ENCODE results near the gene ATG7. TPM values are rescaled to one million over a fixed set of nuclear protein-coding genes. Genes with fewer than 3 reads are reported as not detected.
"Not testable (repeated sequence)": the region's sequence is repeated elsewhere in the genome, so short reads cannot be mapped to it uniquely, and the experiment has no call there.

ATG7 gene
- total RNA-seq, 1 donor from 2014 or later: 42.5 TPM

- Mint-ChIP-seq H3K36me3 (ENCODE audit: unreplicated experiment) (no peaks in the 10 kb centered on the region), H3K27ac (ENCODE audit: unreplicated experiment) (no peak overlapping the region), H3K4me1 (ENCODE audit: unreplicated experiment) (peaks cover 27% of the 10 kb centered on the region), H3K9me3 (ENCODE audit: unreplicated experiment) (no peaks in the 10 kb centered on the region), H3K4me3 (ENCODE audit: unreplicated experiment) (no peak overlapping the region), H3K27me3 (ENCODE audit: unreplicated experiment) (no peaks in the 10 kb centered on the region)
- DNase-seq (ENCODE audit: extremely low spot score, unreplicated experiment): no peak
- TF ChIP-seq CTCF (IDR thresholded peaks at IDR 0.05): no peak
Measured at GRCh38 chr3:11481556-11481955, 209.4 kb downstream of the ATG7 start.

- Mint-ChIP-seq H3K4me3 (ENCODE audit: unreplicated experiment) (no peak overlapping the region), H3K27me3 (ENCODE audit: unreplicated experiment) (no peaks in the 10 kb centered on the region), H3K4me1 (ENCODE audit: unreplicated experiment) (peaks cover 23% of the 10 kb centered on the region), H3K36me3 (ENCODE audit: unreplicated experiment) (no peaks in the 10 kb centered on the region), H3K27ac (ENCODE audit: unreplicated experiment) (no peak overlapping the region), H3K9me3 (ENCODE audit: unreplicated experiment) (no peaks in the 10 kb centered on the region)
- no peak for DNase-seq (ENCODE audit: extremely low spot score, unreplicated experiment)
- no peak for TF ChIP-seq CTCF (IDR thresholded peaks at IDR 0.05)
Measured at GRCh38 chr3:11482021-11482420, 209.8 kb downstream of the ATG7 start.

- not testable (repeated sequence) for H3K4me3 Mint-ChIP-seq (ENCODE audit: unreplicated experiment); DNase-seq (ENCODE audit: extremely low spot score, unreplicated experiment); H3K27me3 Mint-ChIP-seq (ENCODE audit: unreplicated experiment); H3K27ac Mint-ChIP-seq (ENCODE audit: unreplicated experiment); H3K4me1 Mint-ChIP-seq (ENCODE audit: unreplicated experiment); H3K9me3 Mint-ChIP-seq (ENCODE audit: unreplicated experiment); H3K36me3 Mint-ChIP-seq (ENCODE audit: unreplicated experiment)
Measured at GRCh38 chr3:11488356-11488755, 216.2 kb downstream of the ATG7 start.

- DNase-seq (ENCODE audit: extremely low spot score, unreplicated experiment): no peak
- peaks cover 6% of the 10 kb centered on the region for H3K9me3 Mint-ChIP-seq (ENCODE audit: unreplicated experiment)
Measured at GRCh38 chr3:11494131-11494916, 222.1 kb downstream of the ATG7 start.

GRCh38 chr3:11495948-11496557 is 223.9 kb downstream of the ATG7 start:
- H3K4me3 Mint-ChIP-seq (ENCODE audit: unreplicated experiment): no peak overlapping the region
- H3K36me3 Mint-ChIP-seq (ENCODE audit: unreplicated experiment): peaks cover 5% of the 10 kb centered on the region
- no peak for DNase-seq (ENCODE audit: extremely low spot score, unreplicated experiment)
- H3K27me3 Mint-ChIP-seq (ENCODE audit: unreplicated experiment): no peaks in the 10 kb centered on the region
- peaks cover 6% of the 10 kb centered on the region for H3K9me3 Mint-ChIP-seq (ENCODE audit: unreplicated experiment)
- peaks cover 43% of the 10 kb centered on the region for H3K4me1 Mint-ChIP-seq (ENCODE audit: unreplicated experiment)
- H3K27ac Mint-ChIP-seq (ENCODE audit: unreplicated experiment): peak overlapping the region; percentile 86
- no peak for TF ChIP-seq CTCF (IDR thresholded peaks at IDR 0.05)

More at GRCh38 chr3:11494131-11494916, 222.1 kb downstream of the ATG7 start:
- no peak for TF ChIP-seq CTCF (IDR thresholded peaks at IDR 0.05)
- Mint-ChIP-seq H3K4me1 (ENCODE audit: unreplicated experiment) (peaks cover 42% of the 10 kb centered on the region), H3K27ac (ENCODE audit: unreplicated experiment) (peak overlapping the region; percentile 35), H3K4me3 (ENCODE audit: unreplicated experiment) (no peak overlapping the region), H3K36me3 (ENCODE audit: unreplicated experiment) (peaks cover 7% of the 10 kb centered on the region), H3K27me3 (ENCODE audit: unreplicated experiment) (no peaks in the 10 kb centered on the region)

Data from osteocyte (in vitro differentiated cells).